Calu3 (cell line): ENCODE measurements around the gene AP3D1. TPM values are rescaled to one million over a fixed set of nuclear protein-coding genes. Genes with fewer than 3 reads are reported as not detected.

Experiments
- BruUV-seq: library from RNA; stranded (reverse); fragments of 400-500 nt; replicated peaks from 2 replicates; lab custom pipeline; 2021; lab: Mats Ljungman, UMichigan
- CTCF ChIA-PET: fragments of 300-600 bp; sonication (Branson Sonifier 250); formaldehyde crosslinking; loops from one replicate; lab custom pipeline; 2022; ENCODE audit warnings: antibody characterized with exemption; lab: Charles Lee
- DNase-seq: peaks from one replicate; pipeline ENCODE4 v3.0.0; 2022
- H3K27ac Mint-ChIP-seq: one replicate; pipeline ENCODE4 v1.8.0; 2022; ENCODE audit warnings: mixed read lengths; ENCODE audit not compliant: unreplicated experiment
- H3K27me3 Mint-ChIP-seq: one replicate; pipeline ENCODE4 v1.8.0; 2022; ENCODE audit warnings: mixed read lengths; ENCODE audit not compliant: unreplicated experiment
- H3K36me3 Mint-ChIP-seq: one replicate; pipeline ENCODE4 v1.8.0; 2022; ENCODE audit warnings: mild to moderate bottlenecking, moderate library complexity, mixed read lengths; ENCODE audit not compliant: insufficient read depth, unreplicated experiment
- H3K4me1 Mint-ChIP-seq: one replicate; pipeline ENCODE4 v1.8.0; 2022; ENCODE audit warnings: mild to moderate bottlenecking, low read depth, mixed read lengths; ENCODE audit not compliant: unreplicated experiment
- H3K4me3 Mint-ChIP-seq: one replicate; pipeline ENCODE4 v1.8.0; 2022; ENCODE audit warnings: mild to moderate bottlenecking, low read depth, moderate library complexity, mixed read lengths; ENCODE audit not compliant: unreplicated experiment
- H3K9me3 Mint-ChIP-seq: one replicate; pipeline ENCODE4 v1.8.0; 2022; ENCODE audit warnings: low read depth, mixed read lengths; ENCODE audit not compliant: unreplicated experiment
- CTCF ChIP-seq: fragments of 200-600 bp; IDR thresholded peaks from one replicate; pipeline ENCODE4 v1.8.0; 2022; ENCODE audit warnings: antibody characterized with exemption; ENCODE audit not compliant: unreplicated experiment
- intact Hi-C: fragments of 100-400 bp; cut with micrococcal nuclease; formaldehyde crosslinking; loops from one replicate; pipeline ENCODE4 v1.10.0; 2022; ENCODE audit not compliant: unreplicated experiment
- total RNA-seq: library from RNA; stranded (reverse); gene quantifications from 2 replicates; pipeline ENCODE4 v1.2.3, GENCODE V29; 2022

Gene AP3D1
- total RNA-seq, 1 experiment from 2014 or later: 107 TPM

GRCh38 chr19:2057484-2058469 lies 93.6 kb downstream of the AP3D1 start:
- TF ChIP-seq CTCF: no peak
- intact Hi-C loops: no loop called here
- no peak for DNase-seq
- no peaks in the 10 kb centered on the region for H3K4me1 Mint-ChIP-seq
- BruUV-seq: no TSS peak
- no peaks in the 10 kb centered on the region for H3K27me3 Mint-ChIP-seq
- H3K9me3 Mint-ChIP-seq: no peaks in the 10 kb centered on the region
- CTCF ChIA-PET: no interaction called here
- H3K36me3 Mint-ChIP-seq: peaks cover 46% of the 10 kb centered on the region
- H3K27ac Mint-ChIP-seq: peak overlapping the region; percentile 30
- H3K4me3 Mint-ChIP-seq: no peak overlapping the region

GRCh38 chr19:2056837-2057192 lies 94.6 kb downstream of the AP3D1 start:
- CTCF ChIA-PET: interaction anchor here (0.6 kb wide), 1 partner anchor 77 kb away, joined by 3 read pairs; no protein-coding TSS in a partner anchor
- no peak for TF ChIP-seq CTCF
- intact Hi-C loops: no loop called here
- H3K4me3 Mint-ChIP-seq: no peak overlapping the region
- H3K9me3 Mint-ChIP-seq: no peaks in the 10 kb centered on the region
- no TSS peak for BruUV-seq
- no peaks in the 10 kb centered on the region for H3K4me1 Mint-ChIP-seq
- H3K27me3 Mint-ChIP-seq: no peaks in the 10 kb centered on the region
- H3K27ac Mint-ChIP-seq: no peak overlapping the region
- no peak for DNase-seq
- H3K36me3 Mint-ChIP-seq: peaks cover 42% of the 10 kb centered on the region

- intact Hi-C loops: no loop called here
- Mint-ChIP-seq H3K9me3 (no peaks in the 10 kb centered on the region), H3K4me3 (no peak overlapping the region), H3K4me1 (no peaks in the 10 kb centered on the region), H3K36me3 (peaks cover 42% of the 10 kb centered on the region), H3K27ac (no peak overlapping the region), H3K27me3 (no peaks in the 10 kb centered on the region)
- no peak for TF ChIP-seq CTCF
- BruUV-seq: no TSS peak
- CTCF ChIA-PET: interaction anchor here (0.6 to 0.7 kb wide), 2 partner anchors 74 to 78 kb away, joined by 3 to 14 read pairs; no protein-coding TSS in a partner anchor
- DNase-seq: no peak
Observed at GRCh38 chr19:2055931-2056836, 95.2 kb downstream of the AP3D1 start.

GRCh38 chr19:2054763-2055162 lies 96.6 kb downstream of the AP3D1 start:
- H3K36me3 Mint-ChIP-seq: peaks cover 39% of the 10 kb centered on the region
- no peaks in the 10 kb centered on the region for H3K27me3 Mint-ChIP-seq
- TF ChIP-seq CTCF: no peak
- no peak overlapping the region for H3K27ac Mint-ChIP-seq
- H3K4me3 Mint-ChIP-seq: no peak overlapping the region
- no TSS peak for BruUV-seq
- DNase-seq: no peak
- no peaks in the 10 kb centered on the region for H3K4me1 Mint-ChIP-seq
- no peaks in the 10 kb centered on the region for H3K9me3 Mint-ChIP-seq
- intact Hi-C loops: no loop called here
- CTCF ChIA-PET: no interaction called here
